HepG2 (cell line): ENCODE measurements around the gene CCDC9B. TPM values are rescaled to one million over a fixed set of nuclear protein-coding genes. Genes with fewer than 3 reads are reported as not detected.

ENCODE experiments used
- ATAC-seq: fragments of 200-7000 bp; cut with Tn5 transposase; 3 replicates; pipeline ENCODE4 v1.9.1; 2020; ENCODE audit warnings: mild to moderate bottlenecking, moderate library complexity
- BruUV-seq: library from RNA; stranded (reverse); fragments of 400-500 nt; replicated peaks from 2 replicates; lab custom pipeline; 2021; lab: Mats Ljungman, UMichigan
- CTCF ChIA-PET: fragments of 300-600 bp; formaldehyde crosslinking; extraction: SDS; loops from one replicate; lab custom pipeline; 2021; ENCODE audit warnings: low total read pairs, inconsistent platforms, low intra/inter-chr PET ratio; lab: Yijun Ruan, JAX
- POLR2A ChIA-PET: fragments of 350-600 bp; sonication (Branson Sonifier 250); formaldehyde crosslinking; loops from one replicate; lab custom pipeline; 2020; ENCODE audit warnings: antibody characterized with exemption, inconsistent platforms; lab: Yijun Ruan, JAX
- DNase-seq: peaks from one replicate; pipeline ENCODE4 v3.0.0-alpha.2; 2015; ENCODE audit warnings: low spot score
- FAIRE-seq: peaks from 3 replicates; lab custom pipeline; 2011; peaks lifted over from hg19 to GRCh38; lab: Jason Lieb, UNC
- H2AFZ ChIP-seq: one replicate; pipeline ENCODE4 v1.6.1; 2011; ENCODE audit warnings: low read length, inconsistent platforms
- H3K27ac ChIP-seq: fragments of 300-600 bp; 3 replicates; pipeline ENCODE4 v1.8.0; 2011; ENCODE audit warnings: mixed run types, mild to moderate bottlenecking, mixed read lengths, low read length, inconsistent platforms; ENCODE audit not compliant: insufficient read depth; ENCODE audit errors: extremely low read length
- H3K27me3 ChIP-seq, 2 experiments: fragments of 200-600 bp in 1 of 2; 2 replicates in 1 of 2; 3 replicates in 1 of 2; pipeline versions ENCODE4 v1.6.0 to v1.8.0; 2011; ENCODE audit warnings: low read length in 2 of 2, mild to moderate bottlenecking in 2 of 2, moderate library complexity in 2 of 2, inconsistent platforms in 1 of 2; ENCODE audit not compliant: insufficient read depth in 2 of 2, control insufficient read depth in 1 of 2
- H3K36me3 ChIP-seq, 2 experiments: fragments of 200-600 bp in 1 of 2; replicated peaks in 1 of 2; 2 replicates in 1 of 2; 3 replicates in 1 of 2; pipeline versions ENCODE4 v1.5.1 to v1.8.0; 2011; ENCODE audit warnings: low read length in 2 of 2, inconsistent platforms in 1 of 2; ENCODE audit not compliant: insufficient read depth in 2 of 2, control insufficient read depth in 1 of 2
- H3K4me1 ChIP-seq: 2 replicates; pipeline ENCODE4 v1.5.1; 2012; ENCODE audit warnings: low read length, inconsistent platforms; ENCODE audit not compliant: insufficient read depth
- H3K4me2 ChIP-seq: 2 replicates; pipeline ENCODE4 v1.6.0; 2011; ENCODE audit warnings: low read depth, low read length, inconsistent platforms
- H3K4me3 ChIP-seq, 3 experiments: fragments of 200-600 bp in 1 of 3; sonication (generic), shearing (Covaris generic) in 1 of 3; replicated peaks in 1 of 3; 2 replicates each; pipeline ENCODE4 v1.5.1; 2011 to 2016; ENCODE audit warnings: low read length in 3 of 3, inconsistent platforms in 2 of 3, low read depth in 2 of 3, mild to moderate bottlenecking in 2 of 3, control low read depth in 1 of 3, mixed read lengths in 1 of 3; ENCODE audit not compliant: insufficient read depth in 1 of 3
- H3K79me2 ChIP-seq: one replicate; pipeline ENCODE4 v1.6.1; 2011; ENCODE audit warnings: low read length, inconsistent platforms; ENCODE audit not compliant: insufficient read depth
- H3K9ac ChIP-seq: 2 replicates; pipeline ENCODE4 v1.6.0; 2011; ENCODE audit warnings: mild to moderate bottlenecking, low read depth, low read length, inconsistent platforms; ENCODE audit not compliant: insufficient read depth
- H3K9me3 ChIP-seq: 2 replicates; pipeline ENCODE4 v1.5.1; 2012; ENCODE audit warnings: mild to moderate bottlenecking, low read length
- H4K20me1 ChIP-seq: 2 replicates; pipeline ENCODE4 v1.6.0; 2011; ENCODE audit warnings: inconsistent platforms, mild to moderate bottlenecking, low read length, moderate library complexity; ENCODE audit not compliant: insufficient read depth
- ARHGAP35 ChIP-seq: sonication (generic); formaldehyde crosslinking; IDR thresholded peaks from 2 replicates; pipeline ENCODE4 v1.9.0; 2022; ENCODE audit warnings: mild to moderate bottlenecking, inconsistent platforms, moderate library complexity, missing genetic modification reagents, borderline replicate concordance
- ARID2 ChIP-seq: sonication (generic); formaldehyde crosslinking; IDR thresholded peaks from 2 replicates; pipeline ENCODE4 v1.8.1; 2022; ENCODE audit warnings: mild to moderate bottlenecking, missing genetic modification reagents, borderline replicate concordance
- ATF3 ChIP-seq: sonication (generic); formaldehyde crosslinking; IDR thresholded peaks from 2 replicates; pipeline ENCODE4 v1.4.0; 2020; ENCODE audit warnings: missing genetic modification reagents
- EED ChIP-seq: sonication (generic); formaldehyde crosslinking; IDR thresholded peaks from 2 replicates; pipeline ENCODE4 v1.5.0; 2020; ENCODE audit warnings: mild to moderate bottlenecking, missing genetic modification reagents
- FOXJ3 ChIP-seq: sonication (generic); formaldehyde crosslinking; IDR thresholded peaks from 2 replicates; pipeline ENCODE4 v1.4.0; 2020; ENCODE audit warnings: missing genetic modification reagents, mild to moderate bottlenecking, borderline replicate concordance
- GATA4 ChIP-seq: sonication (generic); IDR thresholded peaks from 2 replicates; pipeline ENCODE4 v1.6.1; 2016; ENCODE audit warnings: antibody characterized with exemption, low read depth, borderline replicate concordance
- KDM6A ChIP-seq: IDR thresholded peaks from 2 replicates; pipeline ENCODE4 v1.6.1; 2016; ENCODE audit warnings: low read depth
- KLF15 ChIP-seq: sonication (generic); formaldehyde crosslinking; IDR thresholded peaks from 2 replicates; pipeline ENCODE4 v1.8.1; 2023; ENCODE audit warnings: borderline replicate concordance, mild to moderate bottlenecking, inconsistent platforms, missing genetic modification reagents, mixed read lengths
- MAFK ChIP-seq, 2 experiments: IDR thresholded peaks in 1 of 2; conservative IDR thresholded peaks in 1 of 2; 2 replicates each; pipeline ENCODE4 v1.6.1; 2011; ENCODE audit warnings: improper control_type of control experiment in 2 of 2, low read length in 2 of 2
- MATR3 ChIP-seq: sonication (generic); formaldehyde crosslinking; IDR thresholded peaks from 2 replicates; pipeline ENCODE4 v1.4.0; 2020; ENCODE audit warnings: missing genetic modification reagents
- MTA1 ChIP-seq: sonication (generic); formaldehyde crosslinking; IDR thresholded peaks from 2 replicates; pipeline ENCODE4 v1.4.0; 2020; ENCODE audit warnings: missing genetic modification reagents, mild to moderate bottlenecking, borderline replicate concordance
- ONECUT2 ChIP-seq: sonication (generic); formaldehyde crosslinking; IDR thresholded peaks from 2 replicates; pipeline ENCODE4 v1.4.0; 2020; ENCODE audit warnings: missing genetic modification reagents
- ZNF432 ChIP-seq: sonication (generic); formaldehyde crosslinking; IDR thresholded peaks from 2 replicates; pipeline ENCODE4 v1.5.0; 2020; ENCODE audit warnings: missing genetic modification reagents, mild to moderate bottlenecking, borderline replicate concordance
- ZNF672 ChIP-seq: sonication (generic); formaldehyde crosslinking; IDR thresholded peaks from 2 replicates; pipeline ENCODE4 v1.8.1; 2022; ENCODE audit warnings: missing genetic modification reagents
- ZNF792 ChIP-seq: IDR thresholded peaks from 2 replicates; pipeline ENCODE4 v1.6.1; 2016
- WGBS: methylation state at CpG from one replicate; pipeline ENCODE4 v1.1.6; 2017; ENCODE audit warnings: low lambda C conversion rate; 5-methylcytosine and 5-hydroxymethylcytosine counted together
- in situ Hi-C: cut with HindIII; loops from 2 replicates; pipeline ENCODE4 v1.10.0; 2017; ENCODE audit warnings: low pct_unique_long_range_greater_than_20kb; ENCODE audit not compliant: extremely low pct_ligation_motif_present
- intact Hi-C: fragments of 100-400 bp; cut with micrococcal nuclease; formaldehyde crosslinking; loops from one replicate; pipeline ENCODE4 v1.10.0; 2022; ENCODE audit not compliant: unreplicated experiment
- polyA plus RNA-seq, 8 experiments: library from polyadenylated mRNA; depleted of rRNA in 3 of 8; stranded (reverse) in 7 of 8; unstranded in 1 of 8; fragments of >200 nt; fragmentation: Illumina TruSeq in 4 of 8; extraction: Trizol in 4 of 8; gene quantifications; 2 replicates each; pipeline versions ENCODE4 v1.2.1 to v1.2.3, GENCODE V29; 2011 to 2016; ENCODE audit warnings: low read depth in 4 of 8, missing spikeins in 1 of 8, mixed read lengths in 1 of 8; ENCODE audit not compliant: insufficient read depth in 1 of 8
- total RNA-seq, 5 experiments: library from RNA; depleted of rRNA; stranded (reverse); fragments of >200 nt; fragmentation: Illumina TruSeq; extraction: Trizol; gene quantifications; 2 replicates each; pipeline ENCODE4 v1.2.3, GENCODE V29; 2016; ENCODE audit warnings: low read depth in 1 of 5

Gene CCDC9B
- total and polyA plus RNA-seq, 2 of the 13 experiments (the other 11 are each of a cell fraction or from before 2014, with no cell fraction given): 0.98 to 1.6 TPM

- in situ Hi-C loops (no loop called here), intact Hi-C loops (no loop called here)
- ATAC-seq (no peak), FAIRE-seq (no peak), DNase-seq (no peak)
- peaks cover 1 to 29% of the 10 kb centered on the region in 2 experiments; a peak in 1 of 5 replicates for H3K27me3 ChIP-seq
- no peak overlapping the region for H3K27ac ChIP-seq
- WGBS: 19% methylated on average over 3 of the region's 3 CpGs
- no peaks in the 10 kb centered on the region for H3K9me3 ChIP-seq
- CTCF ChIA-PET: no interaction called here
- H3K4me3 ChIP-seq: no peak overlapping the region
- BruUV-seq: no TSS peak
- peak; percentile 30 to 31; a peak in 1 of 4 replicates for TF ChIP-seq MAFK (conservative IDR thresholded peaks at IDR 0.05 in 1 of 2, IDR thresholded peaks at IDR 0.05 in 1 of 2; ENCODE audit: low read length in 2 of 2)
- no peak for TF ChIP-seq MATR3
- no peak overlapping the region for H2AFZ ChIP-seq
- POLR2A ChIA-PET: no interaction called here
- no peaks in the 10 kb centered on the region for H3K36me3 ChIP-seq
- no peaks in the 10 kb centered on the region for H3K79me2 ChIP-seq
- no peak overlapping the region for H3K9ac ChIP-seq
- H4K20me1 ChIP-seq: no peaks in the 10 kb centered on the region
- no peak overlapping the region for H3K4me2 ChIP-seq
- H3K4me1 ChIP-seq: peaks cover 17% of the 10 kb centered on the region
Observed at GRCh38 chr15:40316931-40317330, 23.8 kb downstream of the CCDC9B start.

- Histone ChIP-seq H3K27ac (no peak overlapping the region), H3K79me2 (no peaks in the 10 kb centered on the region), H3K9me3 (no peaks in the 10 kb centered on the region), H3K36me3 (no peaks in the 10 kb centered on the region), H4K20me1 (no peaks in the 10 kb centered on the region), H3K4me3 (no peak overlapping the region), H3K4me1 (no peaks in the 10 kb centered on the region), H3K27me3 (peaks cover 1 to 42% of the 10 kb centered on the region in 2 experiments; a peak in 2 of 5 replicates), H3K9ac (no peak overlapping the region), H3K4me2 (no peak overlapping the region), H2AFZ (no peak overlapping the region)
- DNase-seq (no peak), FAIRE-seq (no peak), ATAC-seq (no peak)
- ChIA-PET CTCF (no interaction called here), POLR2A (no interaction called here)
- in situ Hi-C loops (loop anchor here (5.0 kb wide), 1 partner anchor 37 kb away; no protein-coding TSS in a partner anchor), intact Hi-C loops (no loop called here)
- TF ChIP-seq ZNF672 (no peak), GATA4 (no peak), EED (no peak), MTA1 (CRISPR knock-in tag) (no peak), ARHGAP35 (CRISPR knock-in tag) (no peak), ZNF792 (no peak), FOXJ3 (CRISPR knock-in tag) (no peak), ONECUT2 (CRISPR knock-in tag) (no peak), KDM6A (no peak), ZNF432 (no peak), ARID2 (CRISPR knock-in tag) (no peak), ATF3 (CRISPR knock-in tag) (no peak), KLF15 (no peak)
- 11% methylated on average over 4 of the region's 4 CpGs for WGBS
- BruUV-seq: no TSS peak
Observed at GRCh38 chr15:40314723-40315276, 25.9 kb downstream of the CCDC9B start.
